HPDE6-E6E7 (cell line): ENCODE data around the gene LYRM1.
"Not testable (repeated sequence)": the region's sequence is repeated elsewhere in the genome, so short reads cannot be mapped to it uniquely, and the experiment has no call there.

ENCODE experiments used
- DNase-seq: peaks from one replicate; pipeline ENCODE4 v3.0.0; 2011; ENCODE audit warnings: missing footprints; ENCODE audit errors: extremely low spot score

Gene LYRM1, protein sequence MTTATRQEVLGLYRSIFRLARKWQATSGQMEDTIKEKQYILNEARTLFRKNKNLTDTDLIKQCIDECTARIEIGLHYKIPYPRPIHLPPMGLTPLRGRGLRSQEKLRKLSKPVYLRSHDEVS

DNA sequence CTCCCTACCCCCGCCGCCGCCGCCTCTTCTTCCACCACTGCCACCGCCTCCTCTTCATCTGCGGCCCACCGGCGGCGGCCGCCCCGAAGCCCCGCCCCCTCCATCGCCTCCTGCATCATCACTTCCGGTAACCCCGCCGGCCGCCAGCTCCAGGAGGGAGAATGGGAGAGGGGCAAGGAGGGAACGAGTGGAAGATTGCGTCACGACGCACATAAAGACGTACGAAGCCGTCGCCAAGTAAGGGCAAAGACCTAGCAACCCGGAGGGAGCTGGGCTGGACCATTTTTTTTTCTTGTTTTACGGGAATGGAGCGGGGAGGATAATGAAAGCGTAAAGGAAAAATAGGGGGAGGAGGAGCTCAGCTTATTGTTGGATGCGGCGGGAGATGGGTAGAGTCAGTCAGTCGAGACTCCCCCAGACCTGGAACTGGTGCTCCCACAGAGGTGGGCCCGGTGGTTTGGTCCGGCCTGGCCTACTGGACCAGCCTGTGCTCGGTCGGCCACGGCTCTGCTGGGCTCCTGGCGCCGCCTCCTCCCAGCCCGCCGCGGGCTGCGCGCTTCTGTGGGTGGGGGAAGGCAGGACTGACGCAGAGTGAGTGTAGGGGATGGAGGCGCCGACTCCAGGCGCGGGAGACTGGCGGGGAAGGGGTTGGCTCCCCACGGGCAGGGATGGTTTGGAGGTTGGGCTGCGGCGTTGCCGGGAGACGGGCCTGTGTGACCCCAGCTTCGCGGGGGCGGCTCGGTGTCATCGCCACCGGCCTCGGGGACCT lies at the start of gene LYRM1, which contains the start of gene DCUN1D3:
Gene LYRM1 (plus strand): TSS at position 473 of the 769 bp plus-strand sequence. CDS start 14,785 bp downstream, outside the sequence.
Gene DCUN1D3 (minus strand): TSS at position 60 of the 769 bp plus-strand sequence. CDS start 37,820 bp downstream, outside the sequence.
- peak; percentile 86 for DNase-seq

GRCh38 chr16:20850981-20851380 lies 49.6 kb upstream of the LYRM1 start:
- no peak for DNase-seq

DNA sequence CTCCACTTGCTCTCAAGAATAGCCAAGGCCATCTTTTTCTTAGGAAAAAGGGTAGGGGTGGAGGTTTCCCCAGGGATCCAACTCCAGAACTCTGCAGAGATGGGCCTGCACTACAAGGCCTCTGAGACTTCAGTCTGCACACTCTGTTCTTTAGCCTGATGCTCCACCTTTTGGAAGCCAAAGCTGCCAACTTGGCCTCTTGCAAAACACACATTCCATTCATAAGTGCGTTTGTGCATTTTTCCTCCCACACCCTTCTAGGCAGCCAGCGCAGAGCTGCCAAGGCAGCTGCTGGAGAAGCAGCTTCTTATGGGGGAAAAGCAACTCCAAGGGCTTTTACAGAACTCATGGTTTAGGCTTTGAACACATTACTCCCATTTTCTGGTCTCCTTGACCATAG lies 49.0 kb upstream of the LYRM1 start:
- peak; percentile 53 for DNase-seq

GRCh38 chr16:20853143-20853542 lies 47.4 kb upstream of the LYRM1 start:
- DNase-seq = no peak

DNA sequence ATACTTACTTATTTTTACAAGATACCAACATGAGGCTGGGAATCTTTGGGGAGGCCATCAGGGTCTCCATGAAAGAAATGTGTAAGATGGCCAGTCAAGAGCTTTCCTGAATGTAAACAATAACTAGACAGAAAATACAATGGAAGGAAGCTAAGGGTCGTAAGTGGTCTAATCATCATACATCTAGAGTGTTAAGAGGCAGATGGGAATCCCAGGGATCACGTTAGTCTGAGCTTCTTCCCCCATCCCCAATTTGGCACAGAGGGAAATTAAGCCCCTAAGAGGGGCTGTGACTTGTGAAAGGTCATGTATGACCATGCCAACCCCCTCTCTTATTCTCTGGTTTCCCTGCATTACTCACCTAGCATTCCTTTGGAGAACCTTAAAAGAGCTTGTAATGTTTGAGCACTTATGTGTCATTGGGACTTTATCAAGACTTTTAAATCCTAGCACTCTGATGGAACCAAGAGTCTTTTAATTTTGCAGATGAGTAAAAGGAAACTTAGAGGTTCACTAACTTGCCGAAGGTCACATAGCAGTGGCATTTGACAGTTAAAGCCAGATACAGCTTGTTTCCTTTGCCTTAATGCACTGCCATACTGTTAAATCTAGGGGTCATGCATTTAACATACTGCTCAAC lies 46.5 kb upstream of the LYRM1 start:
- DNase-seq = no peak

DNA sequence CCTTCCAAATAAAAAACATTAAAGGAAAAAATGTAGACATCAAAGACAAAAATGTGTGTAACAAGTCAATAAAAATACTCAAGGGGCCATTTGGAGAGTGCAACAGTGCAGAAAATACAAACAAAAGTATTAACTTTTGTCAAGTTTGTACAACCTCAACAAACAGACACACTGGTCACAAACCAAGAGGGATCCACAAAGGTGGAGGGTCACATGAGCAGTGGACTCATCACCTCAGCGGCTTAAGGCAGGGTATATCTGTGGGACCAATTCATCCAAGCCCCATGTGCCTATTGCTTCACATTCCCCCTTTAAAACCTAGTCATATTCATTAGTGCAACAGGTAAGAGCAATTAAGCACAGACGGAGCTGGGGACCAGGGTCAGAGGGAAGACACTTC lies 45.6 kb upstream of the LYRM1 start:
- DNase-seq = no peak

DNA sequence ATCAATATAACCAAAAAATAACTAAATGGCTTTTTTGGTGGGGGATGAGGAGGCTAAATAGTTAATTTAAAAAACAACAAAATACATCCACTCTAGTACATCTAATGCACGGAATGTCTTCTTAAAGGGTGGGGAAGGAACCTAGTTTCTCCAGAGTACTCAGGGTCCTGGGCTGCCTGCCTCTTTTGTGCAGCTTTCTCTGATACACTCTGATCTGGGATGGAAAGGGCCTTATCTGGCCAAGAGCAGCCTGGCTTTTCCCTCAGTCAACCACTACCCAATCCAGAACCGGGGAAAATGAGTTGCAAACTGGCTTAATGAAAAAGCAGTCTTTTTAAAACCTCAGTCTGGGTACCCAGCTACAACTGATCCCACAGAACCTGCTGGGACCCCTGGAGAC lies 43.3 kb upstream of the LYRM1 start:
- DNase-seq = no peak

DNA sequence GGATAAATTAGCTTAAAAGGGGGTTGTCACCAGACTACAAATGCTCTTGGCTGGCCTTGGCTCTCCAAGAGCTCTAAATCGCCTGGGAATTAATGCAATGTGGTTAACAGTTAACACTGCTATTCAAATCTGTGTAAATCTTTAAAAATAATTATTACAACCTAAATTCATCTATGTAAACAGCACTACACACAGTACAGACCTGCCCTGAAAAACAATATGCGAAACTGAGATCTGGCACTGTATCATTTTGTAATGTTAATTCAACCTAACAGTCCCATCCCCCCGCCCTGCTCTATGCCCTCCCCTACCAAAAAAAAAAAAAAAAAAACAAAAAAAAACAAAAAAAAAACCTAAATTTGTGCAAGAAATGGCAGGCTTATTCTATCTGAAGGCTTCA lies 41.3 kb upstream of the LYRM1 start:
- DNase-seq = no peak

- no peak for DNase-seq
Measured at GRCh38 chr16:20859699-20860098, 40.9 kb upstream of the LYRM1 start.

DNA sequence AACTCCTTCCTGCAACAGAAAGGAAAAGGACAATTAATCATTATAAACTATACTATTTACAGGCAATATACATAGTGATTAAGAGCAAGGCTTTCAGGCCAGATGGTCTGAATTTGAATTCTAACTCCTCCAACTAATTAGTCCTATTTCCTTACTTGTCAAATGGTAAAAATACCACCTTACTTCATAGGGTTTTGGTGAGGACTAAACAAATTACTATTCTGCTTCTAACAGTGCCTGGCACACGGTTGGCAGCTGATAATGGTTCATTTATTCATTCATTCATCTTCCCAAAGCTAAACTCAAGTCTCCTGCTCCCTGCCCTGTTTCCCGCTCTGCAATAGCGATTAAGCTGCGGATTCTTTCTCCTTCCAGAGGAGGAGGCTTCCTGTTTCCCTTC lies 40.2 kb upstream of the LYRM1 start:
- no peak for DNase-seq

- not testable (repeated sequence) for DNase-seq
Measured at GRCh38 chr16:20860995-20861394, 39.6 kb upstream of the LYRM1 start.

- no peak for DNase-seq
Measured at GRCh38 chr16:20862162-20862960, 38.2 kb upstream of the LYRM1 start.

GRCh38 chr16:20864376-20864775 lies 36.2 kb upstream of the LYRM1 start:
- not testable (repeated sequence) for DNase-seq

GRCh38 chr16:20865420-20866131 lies 35.0 kb upstream of the LYRM1 start:
- peak; percentile 73 for DNase-seq

DNA sequence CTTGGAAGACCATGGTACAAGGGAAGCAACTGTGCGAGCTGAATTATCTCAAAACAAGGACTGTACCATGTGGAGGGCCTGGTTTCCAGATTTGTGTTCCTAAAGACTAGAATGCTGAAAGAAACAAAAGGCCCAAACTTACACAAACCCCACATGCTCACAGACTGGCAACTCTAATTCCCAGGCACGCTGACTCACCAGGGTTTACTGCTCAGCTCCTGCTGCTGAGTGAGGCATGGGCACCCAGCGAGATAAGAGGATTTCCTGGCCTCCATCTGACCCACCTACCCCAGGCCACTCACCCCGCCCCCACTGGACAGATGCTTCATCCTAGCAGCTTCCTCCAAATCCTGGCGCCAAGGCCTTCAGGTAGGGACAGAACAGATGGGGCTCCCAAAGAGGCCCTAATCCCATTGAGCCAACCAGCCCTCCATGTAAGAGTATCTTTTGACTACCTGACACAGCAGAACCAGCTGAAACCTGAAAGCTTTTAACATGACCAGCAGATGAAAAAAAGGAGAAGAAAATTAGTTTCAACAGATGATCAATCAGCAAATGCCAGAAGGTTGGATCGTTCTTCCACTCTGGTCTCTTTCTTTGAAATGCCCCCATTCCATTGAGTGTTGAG lies 34.3 kb upstream of the LYRM1 start:
- DNase-seq = peak; percentile 83

- DNase-seq = no peak
Measured at GRCh38 chr16:20866801-20867200, 33.8 kb upstream of the LYRM1 start.

DNA sequence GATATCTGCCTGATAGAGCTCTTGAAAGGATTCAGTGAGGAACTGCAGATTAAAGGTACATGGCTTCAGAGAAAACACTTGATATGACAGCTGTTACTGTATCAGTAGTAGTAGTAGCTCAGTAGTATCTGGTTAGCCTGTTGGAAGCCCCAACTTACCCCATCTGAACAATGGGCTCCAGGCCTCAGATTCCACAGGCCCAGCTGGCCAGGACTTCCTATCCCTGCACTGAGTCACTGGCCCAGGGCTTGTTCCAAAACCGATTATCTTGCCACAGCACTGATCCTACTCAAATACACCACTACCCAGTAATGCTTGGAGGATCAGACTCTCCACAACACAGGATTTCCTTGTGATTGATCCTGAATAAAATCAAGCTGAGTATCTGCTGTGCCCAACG lies 33.0 kb upstream of the LYRM1 start:
- no peak for DNase-seq

DNA sequence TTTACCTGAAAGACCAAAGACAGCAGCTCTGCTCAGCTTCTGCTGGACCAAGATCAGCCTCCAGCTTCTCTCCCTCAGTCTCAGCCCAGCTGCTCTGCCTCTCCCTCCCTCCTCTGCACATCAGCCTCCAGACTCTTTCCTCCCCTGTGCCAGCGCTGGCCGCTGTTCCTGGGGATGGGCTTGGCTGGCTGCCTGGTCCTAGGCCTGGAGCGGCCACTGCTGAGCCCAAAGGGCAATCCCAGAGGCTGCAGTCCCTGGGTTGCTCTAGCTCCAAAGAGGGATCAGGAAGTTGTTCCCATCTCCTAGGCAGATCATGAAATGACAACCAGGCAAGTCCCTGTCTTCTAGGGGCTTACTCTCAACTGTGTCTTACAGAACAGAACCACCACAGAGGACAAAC lies 31.7 kb upstream of the LYRM1 start:
- no peak for DNase-seq

DNA sequence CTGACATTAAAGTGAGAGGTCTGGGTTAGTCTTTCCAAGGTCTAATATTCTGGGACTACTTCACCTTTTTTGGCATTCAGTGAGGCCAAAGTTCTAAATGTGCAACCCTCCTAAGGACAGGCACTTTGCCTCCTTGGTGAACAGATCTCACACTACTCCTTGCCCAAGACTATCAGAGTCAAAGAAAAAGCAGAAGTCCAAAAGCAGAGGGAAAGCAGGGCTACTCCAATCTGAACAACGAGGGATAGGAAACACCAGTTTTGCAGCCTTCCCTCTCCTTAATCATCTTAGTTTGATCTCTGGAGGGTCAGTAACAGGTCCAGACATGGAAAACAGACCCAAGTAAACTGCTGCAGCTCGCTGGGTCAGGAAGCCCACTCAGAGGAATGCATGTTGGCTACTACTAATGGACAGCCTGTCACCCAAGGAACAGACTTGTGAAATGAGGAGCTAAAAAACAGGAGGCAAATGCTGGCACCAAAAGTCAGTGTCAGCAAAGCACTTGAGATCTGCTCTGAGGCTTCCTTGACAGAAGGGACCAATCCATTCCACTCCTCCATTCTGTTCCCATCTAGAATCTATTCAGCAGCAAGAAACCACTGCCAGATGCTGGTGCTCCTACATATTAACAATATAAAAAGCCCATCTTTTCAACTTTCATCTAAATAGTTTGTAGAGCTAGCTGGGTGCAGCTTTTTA lies 30.3 kb upstream of the LYRM1 start:
- DNase-seq = no peak

GRCh38 chr16:20871258-20871657 lies 29.3 kb upstream of the LYRM1 start:
- DNase-seq = no peak
